HG02981 (cell line): ENCODE results near the gene A3GALT2.
A peak's percentile ranks its signal among the peaks of the same experiment; 100 is the strongest.

ENCODE experiments used
- ATAC-seq: cut with Tn5 transposase; IDR thresholded peaks from one replicate; pipeline ENCODE4 v1.9.1; 2021; ENCODE audit warnings: mild to moderate bottlenecking, moderate library complexity; ENCODE audit not compliant: unreplicated experiment

The A3GALT2 gene

GRCh38 chr1:33320619-33321165 is at the start of gene A3GALT2:
Gene A3GALT2, minus strand, starts transcription at chr1:33321098. Its CDS starts 0 bp downstream, at chr1:33321098.
- ATAC-seq = no peak

GRCh38 chr1:33370301-33370700 is 49.4 kb upstream of the A3GALT2 start:
- no peak for ATAC-seq

- no peak for ATAC-seq
Measured at GRCh38 chr1:33369764-33370163, 48.9 kb upstream of the A3GALT2 start.

GRCh38 chr1:33369081-33369480 is 48.2 kb upstream of the A3GALT2 start:
- no peak for ATAC-seq

GRCh38 chr1:33368431-33368830 is 47.5 kb upstream of the A3GALT2 start:
- no peak for ATAC-seq

- ATAC-seq = peak; percentile 70
Measured at GRCh38 chr1:33367485-33368405, 46.8 kb upstream of the A3GALT2 start.

- ATAC-seq = no peak
Measured at GRCh38 chr1:33366762-33367484, 46.0 kb upstream of the A3GALT2 start.

GRCh38 chr1:33365560-33365997 is 44.7 kb upstream of the A3GALT2 start:
- no peak for ATAC-seq

GRCh38 chr1:33364565-33364918 is 43.6 kb upstream of the A3GALT2 start:
- ATAC-seq = no peak

GRCh38 chr1:33363470-33363861 is 42.6 kb upstream of the A3GALT2 start:
- no peak for ATAC-seq

GRCh38 chr1:33363021-33363420 is 42.1 kb upstream of the A3GALT2 start:
- ATAC-seq = no peak

GRCh38 chr1:33361532-33362235 is 40.8 kb upstream of the A3GALT2 start:
- ATAC-seq = no peak

GRCh38 chr1:33360367-33360766 is 39.5 kb upstream of the A3GALT2 start:
- no peak for ATAC-seq

- ATAC-seq = no peak
Measured at GRCh38 chr1:33359931-33360330, 39.0 kb upstream of the A3GALT2 start.

- ATAC-seq = no peak
Measured at GRCh38 chr1:33358795-33359503, 38.1 kb upstream of the A3GALT2 start.

GRCh38 chr1:33358114-33358794 is 37.4 kb upstream of the A3GALT2 start:
- ATAC-seq = no peak

GRCh38 chr1:33357099-33357498 is 36.2 kb upstream of the A3GALT2 start:
- no peak for ATAC-seq

- no peak for ATAC-seq
Measured at GRCh38 chr1:33354707-33355316, 33.9 kb upstream of the A3GALT2 start.

- ATAC-seq = no peak
Measured at GRCh38 chr1:33353531-33353930, 32.6 kb upstream of the A3GALT2 start.

GRCh38 chr1:33351281-33351660 is 30.4 kb upstream of the A3GALT2 start:
- ATAC-seq = no peak
